H1 (cell line): Measurements from ENCODE around the gene FLNC. TPM values are rescaled to one million over a fixed set of nuclear protein-coding genes. Genes with fewer than 3 reads are reported as not detected.

ENCODE experiments used
- CTCF ChIA-PET: fragments of 300-600 bp; sonication (Branson Sonifier 250); formaldehyde crosslinking; loops from one replicate; lab custom pipeline; 2021; ENCODE audit not compliant: partially characterized antibody; lab: Charles Lee
- POLR2A ChIA-PET: fragments of 300-600 bp; sonication (Branson Sonifier 250); formaldehyde crosslinking; loops from one replicate; lab custom pipeline; 2021; ENCODE audit warnings: inconsistent platforms; ENCODE audit not compliant: partially characterized antibody; lab: Charles Lee
- DNase-seq, 2 experiments: peaks; one replicate each; pipeline versions ENCODE4 v3.0.0 to v3.0.0-alpha.2; 2010 to 2022; ENCODE audit warnings: low spot score in 2 of 2, low read depth in 1 of 2, mixed read lengths in 1 of 2
- FAIRE-seq: peaks from 2 replicates; lab custom pipeline; 2011; peaks lifted over from hg19 to GRCh38; lab: Jason Lieb, UNC
- H2AFZ ChIP-seq: 2 replicates; pipeline ENCODE4 v1.8.1; 2012; ENCODE audit warnings: low read length, inconsistent platforms
- H2AK5ac ChIP-seq: 2 replicates; pipeline ENCODE4 v1.6.1; 2013; ENCODE audit warnings: low read depth, low read length
- H2BK120ac ChIP-seq: replicated peaks from 2 replicates; pipeline ENCODE3; 2013; ENCODE audit warnings: low read depth, low read length, inconsistent platforms
- H2BK12ac ChIP-seq: 2 replicates; pipeline ENCODE4 v1.6.1; 2013; ENCODE audit warnings: low read depth, low read length
- H2BK15ac ChIP-seq: 2 replicates; pipeline ENCODE4 v1.6.1; 2013; ENCODE audit warnings: low read length
- H2BK20ac ChIP-seq: 2 replicates; pipeline ENCODE4 v1.6.1; 2013; ENCODE audit warnings: low read length
- H2BK5ac ChIP-seq: 2 replicates; pipeline ENCODE4 v1.6.1; 2013; ENCODE audit warnings: low read depth, low read length
- H3K14ac ChIP-seq: 2 replicates; pipeline ENCODE4 v1.6.1; 2013; ENCODE audit warnings: inconsistent platforms; ENCODE audit not compliant: insufficient read length
- H3K18ac ChIP-seq: 2 replicates; pipeline ENCODE4 v1.6.1; 2013; ENCODE audit warnings: low read length; ENCODE audit errors: extremely low read depth
- H3K23ac ChIP-seq: 2 replicates; pipeline ENCODE4 v1.6.1; 2013; ENCODE audit warnings: inconsistent platforms; ENCODE audit not compliant: insufficient read length
- H3K23me2 ChIP-seq: 2 replicates; pipeline ENCODE4 v1.6.1; 2013; ENCODE audit warnings: low read depth, low read length
- H3K27ac ChIP-seq: 2 replicates; pipeline ENCODE4 v1.6.1; 2011; ENCODE audit warnings: low read depth, low read length, inconsistent platforms
- H3K27me3 ChIP-seq, 4 experiments: replicated peaks in 1 of 4; 1 replicate in 1 of 4; 2 replicates in 3 of 4; pipeline versions ENCODE4 v1.6.1 to v1.8.1; 2011 to 2013; ENCODE audit warnings: low read length in 3 of 4, mild to moderate bottlenecking in 3 of 4, inconsistent platforms in 2 of 4, mixed read lengths in 2 of 4, moderate library complexity in 1 of 4; ENCODE audit not compliant: control insufficient read depth in 3 of 4, insufficient read depth in 3 of 4; ENCODE audit errors: extremely low read depth in 1 of 4
- H3K36me3 ChIP-seq, 4 experiments: 2 replicates each; pipeline versions ENCODE4 v1.6.1 to v1.8.1; 2011 to 2013; ENCODE audit warnings: mild to moderate bottlenecking in 4 of 4, low read length in 3 of 4, moderate library complexity in 2 of 4, control low read depth in 1 of 4, inconsistent platforms in 1 of 4; ENCODE audit not compliant: insufficient read depth in 4 of 4, control insufficient read depth in 2 of 4
- H3K4ac ChIP-seq: replicated peaks from 2 replicates; pipeline ENCODE3; 2013; ENCODE audit warnings: low read length, low read depth, mixed read lengths, inconsistent platforms; ENCODE audit not compliant: insufficient read length
- H3K4me1 ChIP-seq, 4 experiments: replicated peaks in 1 of 4; 1 replicate in 1 of 4; 2 replicates in 3 of 4; pipeline versions ENCODE4 v1.6.1 to v1.8.1; 2011 to 2013; ENCODE audit warnings: low read length in 3 of 4, inconsistent platforms in 2 of 4, mixed read lengths in 1 of 4; ENCODE audit not compliant: insufficient read depth in 4 of 4, control insufficient read depth in 3 of 4
- H3K4me2 ChIP-seq, 2 experiments: 2 replicates each; pipeline versions ENCODE4 v1.6.1 to v1.8.1; 2011 to 2013; ENCODE audit warnings: low read depth in 2 of 2, low read length in 2 of 2, control low read depth in 1 of 2, inconsistent platforms in 1 of 2, mild to moderate bottlenecking in 1 of 2; ENCODE audit not compliant: insufficient read depth in 1 of 2
- H3K4me3 ChIP-seq, 4 experiments: fragments of 200-600, 300-600 bp in 1 of 4; sonication (generic), shearing (Covaris generic), sonication (Bioruptor Twin) in 1 of 4; 2 replicates each; pipeline versions ENCODE4 v1.5.1 to v1.8.1; 2011 to 2016; ENCODE audit warnings: low read length in 4 of 4, low read depth in 3 of 4, control low read depth in 2 of 4, inconsistent platforms in 2 of 4, mild to moderate bottlenecking in 2 of 4, mixed read lengths in 1 of 4, moderate library complexity in 1 of 4; ENCODE audit not compliant: insufficient read depth in 2 of 4; ENCODE audit errors: extremely low read depth in 1 of 4
- H3K56ac ChIP-seq: replicated peaks from 2 replicates; pipeline ENCODE3; 2013; ENCODE audit warnings: low read depth, mild to moderate bottlenecking, mixed read lengths, low read length, inconsistent platforms; ENCODE audit not compliant: insufficient read length
- H3K79me1 ChIP-seq: 2 replicates; pipeline ENCODE4 v1.6.1; 2013; ENCODE audit warnings: low read depth, low read length, control low read depth
- H3K79me2 ChIP-seq, 2 experiments: 2 replicates each; pipeline versions ENCODE4 v1.6.1 to v1.8.1; 2012 to 2013; ENCODE audit warnings: low read length in 2 of 2, mild to moderate bottlenecking in 2 of 2, inconsistent platforms in 1 of 2; ENCODE audit not compliant: insufficient read depth in 2 of 2, control insufficient read depth in 1 of 2
- H3K9ac ChIP-seq, 4 experiments: replicated peaks in 1 of 4; 1 replicate in 1 of 4; 2 replicates in 3 of 4; pipeline versions ENCODE4 v1.6.1 to v1.8.1; 2011 to 2013; ENCODE audit warnings: low read depth in 3 of 4, low read length in 3 of 4, control low read depth in 2 of 4, mild to moderate bottlenecking in 2 of 4, moderate library complexity in 2 of 4, inconsistent platforms in 1 of 4; ENCODE audit errors: extremely low read depth in 1 of 4
- H3K9me3 ChIP-seq, 2 experiments: 2 replicates each; pipeline versions ENCODE4 v1.6.1 to v1.8.1; 2012 to 2013; ENCODE audit warnings: mild to moderate bottlenecking in 2 of 2, moderate library complexity in 2 of 2, control low read depth in 1 of 2, inconsistent platforms in 1 of 2, low read depth in 1 of 2, low read length in 1 of 2, mixed read lengths in 1 of 2; ENCODE audit not compliant: insufficient read depth in 2 of 2
- H4K20me1 ChIP-seq, 2 experiments: replicated peaks in 1 of 2; 2 replicates each; pipeline versions ENCODE3 to v1.8.1; 2011 to 2013; ENCODE audit warnings: inconsistent platforms in 2 of 2, low read length in 2 of 2, mild to moderate bottlenecking in 1 of 2; ENCODE audit not compliant: insufficient read depth in 2 of 2, control insufficient read depth in 1 of 2
- H4K5ac ChIP-seq: 2 replicates; pipeline ENCODE4 v1.6.1; 2013; ENCODE audit warnings: low read length, low read depth, mixed read lengths, inconsistent platforms; ENCODE audit not compliant: insufficient read length
- H4K8ac ChIP-seq: 2 replicates; pipeline ENCODE4 v1.8.0; 2013; ENCODE audit warnings: mild to moderate bottlenecking, moderate library complexity, low read length, inconsistent platforms; ENCODE audit not compliant: insufficient read depth; ENCODE audit errors: extremely low read depth
- H4K91ac ChIP-seq: replicated peaks from 2 replicates; pipeline ENCODE3; 2013; ENCODE audit warnings: low read length, mixed read lengths, inconsistent platforms; ENCODE audit not compliant: insufficient read length
- GABPA ChIP-seq: IDR thresholded peaks from 2 replicates; pipeline ENCODE4 v1.6.1; 2011; ENCODE audit warnings: mild to moderate bottlenecking, low read length, moderate library complexity, borderline replicate concordance; ENCODE audit not compliant: insufficient read depth
- RAD21 ChIP-seq, 2 experiments: IDR thresholded peaks in 1 of 2; conservative IDR thresholded peaks in 1 of 2; 2 replicates each; pipeline ENCODE4 v1.6.1; 2011; ENCODE audit warnings: low read depth in 2 of 2, low read length in 2 of 2, improper control_type of control experiment in 1 of 2, inconsistent platforms in 1 of 2, mild to moderate bottlenecking in 1 of 2, moderate library complexity in 1 of 2
- RFX5 ChIP-seq: IDR thresholded peaks from 2 replicates; pipeline ENCODE4 v1.6.1; 2011; ENCODE audit warnings: low read depth, low read length, improper control_type of control experiment, borderline replicate concordance
- WGBS, 2 experiments: shearing (Covaris generic) in 1 of 2; methylation state at CpG; one replicate each; pipeline versions ENCODE4 v1.1.6 to v1.1.7; 2013 to 2015; ENCODE audit warnings: low lambda C conversion rate in 2 of 2, mixed read lengths in 2 of 2, inconsistent platforms in 1 of 2, low coverage in 1 of 2, missing lambda C conversion rate in 1 of 2; ENCODE audit not compliant: insufficient replicate concordance in 2 of 2, insufficient coverage in 1 of 2, insufficient read length in 1 of 2; ENCODE audit errors: extremely low coverage in 1 of 2, missing lambda C conversion rate in 1 of 2; 5-methylcytosine and 5-hydroxymethylcytosine counted together
- polyA plus RNA-seq, 7 experiments: library from polyadenylated mRNA; depleted of rRNA in 3 of 7; stranded (reverse) in 5 of 7; unstranded in 2 of 7; fragments of >200 nt in 5 of 7; fragments of 200-250 nt in 2 of 7; gene quantifications; 1 replicate in 5 of 7; 2 replicates in 1 of 7; 4 replicates in 1 of 7; pipeline versions ENCODE4 v1.2.1 to v1.2.3, GENCODE V29; 2011 to 2013; ENCODE audit warnings: missing spikeins in 2 of 7, mixed read lengths in 2 of 7
- total RNA-seq: library from RNA; stranded (reverse); fragmentation: NEBNext Ultra II Directional; extraction: Animal tissue kit (Norgen Biotek cat#: 25700); gene quantifications from 2 replicates; pipeline ENCODE4 v1.2.1, GENCODE V29; 2021

FLNC gene
- total and polyA plus RNA-seq, 2 of the 8 experiments (the other 6 are each of a cell fraction or from before 2014, with no cell fraction given): 1.9 to 10.7 TPM

DNA sequence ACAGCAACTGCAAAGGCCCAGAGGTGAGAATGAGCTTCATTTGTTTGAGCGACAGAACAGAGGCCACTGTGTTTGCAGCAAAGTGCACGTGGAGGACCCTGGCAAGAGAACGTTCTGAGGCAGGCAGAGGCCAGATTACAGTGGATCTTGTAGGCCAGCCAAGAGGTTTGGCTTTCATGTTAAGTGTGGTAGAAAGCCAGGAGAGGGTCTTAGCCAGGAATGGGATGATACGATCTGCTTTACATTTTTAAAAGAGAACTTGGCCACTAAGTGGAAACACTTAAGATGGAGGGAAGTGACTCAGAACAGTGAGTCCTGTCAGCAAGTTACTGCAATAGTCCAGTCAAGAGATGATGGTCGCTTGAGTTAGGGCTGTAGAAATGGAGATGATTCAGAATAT lies 33.9 kb upstream of the FLNC start:
- Histone ChIP-seq H3K36me3 (peaks cover 2 to 24% (median 7%) of the 10 kb centered on the region in 4 experiments; a peak in 6 of 8 replicates), H3K27ac (no peak overlapping the region), H3K79me2 (no peaks in the 10 kb centered on the region), H3K9ac (no peak overlapping the region; a peak in 1 of 7 replicates), H3K4me1 (peaks cover 6 to 11% (median 7%) of the 10 kb centered on the region in 4 experiments), H3K18ac (no peak overlapping the region), H2AK5ac (no peak overlapping the region), H3K9me3 (no peaks in the 10 kb centered on the region), H3K4me3 (no peak overlapping the region), H4K20me1 (no peaks in the 10 kb centered on the region), H3K56ac (no peak overlapping the region), H3K79me1 (no peaks in the 10 kb centered on the region), H4K91ac (no peak overlapping the region), H3K4me2 (no peak overlapping the region), H2BK5ac (no peak overlapping the region), H3K4ac (no peak overlapping the region), H3K14ac (no peak overlapping the region), H2BK15ac (no peak overlapping the region), H2BK120ac (no peak overlapping the region), H3K23ac (no peak overlapping the region), H2BK20ac (no peak overlapping the region), H3K27me3 (no peaks in the 10 kb centered on the region), H3K23me2 (peaks cover 5% of the 10 kb centered on the region; the same call in 1 of the 2 replicates), H2AFZ (no peak overlapping the region), H4K5ac (no peak overlapping the region), H4K8ac (no peak overlapping the region), H2BK12ac (no peak overlapping the region)
- WGBS, 2 experiments: 94% methylated on average over 4 of the region's 5 CpGs; no CpG with 5 or more reads in 1 of the 2 experiments
- DNase-seq: no peak
- ChIA-PET POLR2A (interaction anchor here (0.9 to 2.4 kb wide), 5 partner anchors 9 to 342 kb away, joined by 3 to 9 read pairs (median 3); no protein-coding TSS in a partner anchor), CTCF (interaction anchor here (0.9 to 5.8 kb wide), 4 partner anchors 10 to 85 kb away, joined by 3 to 42 read pairs (median 6); no protein-coding TSS in a partner anchor)
- no peak for TF ChIP-seq GABPA
- TF ChIP-seq RFX5: no peak
- no peak for TF ChIP-seq RAD21 (IDR thresholded peaks at IDR 0.05 in 1 of 2, conservative IDR thresholded peaks at IDR 0.05 in 1 of 2; ENCODE audit: low read depth in 2 of 2, low read length in 2 of 2)
- no peak for FAIRE-seq
